ENCODE results near the gene IFT88. TPM values are rescaled to one million over a fixed set of nuclear protein-coding genes. Genes with fewer than 3 reads are reported as not detected.
"Not testable (repeated sequence)": the region's sequence is repeated elsewhere in the genome, so short reads cannot be mapped to it uniquely, and the experiment has no call there.

Gene IFT88
- total RNA-seq, 1 donor from 2014 or later, result 13.4 TPM

- no peak for DNase-seq (ENCODE audit: low spot score)
Measured at GRCh38 chr13:20624213-20624612, 57.3 kb downstream of the IFT88 start.

- DNase-seq (ENCODE audit: low spot score), result no peak
Measured at GRCh38 chr13:20633802-20634201, 66.8 kb downstream of the IFT88 start.

- DNase-seq (ENCODE audit: low spot score), result no peak
Measured at GRCh38 chr13:20636079-20636478, 69.1 kb downstream of the IFT88 start.

- DNase-seq (ENCODE audit: low spot score), result no peak
Measured at GRCh38 chr13:20637811-20638210, 70.9 kb downstream of the IFT88 start.

- DNase-seq (ENCODE audit: low spot score), result no peak
Measured at GRCh38 chr13:20647758-20648157, 80.8 kb downstream of the IFT88 start.

GRCh38 chr13:20652946-20653345 lies 86.0 kb downstream of the IFT88 start:
- no peak for DNase-seq (ENCODE audit: low spot score)

GRCh38 chr13:20654156-20654555 lies 87.2 kb downstream of the IFT88 start:
- DNase-seq (ENCODE audit: low spot score), result no peak

GRCh38 chr13:20658451-20659040 lies 91.6 kb downstream of the IFT88 start:
- DNase-seq (ENCODE audit: low spot score), result no peak

GRCh38 chr13:20664351-20664750 lies 97.4 kb downstream of the IFT88 start:
- DNase-seq (ENCODE audit: low spot score), result no peak

GRCh38 chr13:20666948-20667347 lies 100.0 kb downstream of the IFT88 start:
- DNase-seq (ENCODE audit: low spot score), result no peak

GRCh38 chr13:20667857-20668437 lies 101.0 kb downstream of the IFT88 start:
- DNase-seq (ENCODE audit: low spot score), result no peak

GRCh38 chr13:20669162-20669561 lies 102.2 kb downstream of the IFT88 start:
- no peak for DNase-seq (ENCODE audit: low spot score)

- no peak for DNase-seq (ENCODE audit: low spot score)
Measured at GRCh38 chr13:20671789-20672188, 104.8 kb downstream of the IFT88 start.

- DNase-seq (ENCODE audit: low spot score), result no peak
Measured at GRCh38 chr13:20672772-20673171, 105.8 kb downstream of the IFT88 start.

- no peak for DNase-seq (ENCODE audit: low spot score)
Measured at GRCh38 chr13:20673715-20674114, 106.8 kb downstream of the IFT88 start.

GRCh38 chr13:20676213-20676612 lies 109.3 kb downstream of the IFT88 start:
- DNase-seq (ENCODE audit: low spot score), result no peak

- not testable (repeated sequence) for DNase-seq (ENCODE audit: low spot score)
Measured at GRCh38 chr13:20678606-20679005, 111.6 kb downstream of the IFT88 start.

GRCh38 chr13:20679879-20680278 lies 112.9 kb downstream of the IFT88 start:
- DNase-seq (ENCODE audit: low spot score), result no peak

GRCh38 chr13:20680416-20681080 lies 113.6 kb downstream of the IFT88 start:
- no peak for DNase-seq (ENCODE audit: low spot score)

- DNase-seq (ENCODE audit: low spot score), result not testable (repeated sequence)
Measured at GRCh38 chr13:20681481-20681880, 114.5 kb downstream of the IFT88 start.

GRCh38 chr13:20682061-20682460 lies 115.1 kb downstream of the IFT88 start:
- DNase-seq (ENCODE audit: low spot score), result no peak

GRCh38 chr13:20684041-20684440 lies 117.1 kb downstream of the IFT88 start:
- DNase-seq (ENCODE audit: low spot score), result no peak

- DNase-seq (ENCODE audit: low spot score), result no peak
Measured at GRCh38 chr13:20684546-20684945, 117.6 kb downstream of the IFT88 start.
